NCI-H82 treated with DMSO at 0.1 percent for 48 hours (cell line): ENCODE data around the gene PHB1.
A peak's percentile ranks its signal among the peaks of the same experiment; 100 is the strongest.
"Not testable (repeated sequence)": the region's sequence is repeated elsewhere in the genome, so short reads cannot be mapped to it uniquely, and the experiment has no call there.

Experiments
- DNase-seq: peaks from one replicate; lab custom pipeline; 2025; ENCODE audit not compliant: unreplicated experiment; lab: John Stamatoyannopoulos, UW

PHB1 gene

GRCh38 chr17:49406421-49407061 lies 8.1 kb downstream of the PHB1 start:
- no peak for DNase-seq

- DNase-seq: no peak
Observed at GRCh38 chr17:49404906-49405305, 9.8 kb downstream of the PHB1 start.

DNA sequence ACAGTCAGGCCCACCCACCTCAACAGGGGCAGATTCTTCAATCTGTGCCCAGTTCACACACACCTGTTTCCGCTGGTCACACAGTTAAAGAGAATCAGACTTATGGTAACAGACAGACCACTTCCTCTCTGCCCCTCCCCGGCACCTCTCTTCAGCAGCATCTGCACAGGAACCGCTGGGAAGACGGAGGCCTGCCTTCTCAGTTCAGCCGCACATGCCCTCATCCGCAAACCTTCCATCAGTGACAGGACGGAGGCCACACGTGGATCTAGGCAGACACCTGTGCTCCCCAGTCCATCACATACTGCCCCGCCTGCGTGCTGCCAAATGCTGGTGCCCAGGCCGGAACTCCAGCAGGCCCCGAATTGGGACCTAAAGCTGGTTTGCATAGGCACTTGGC lies 10.3 kb downstream of the PHB1 start:
- DNase-seq: no peak

DNA sequence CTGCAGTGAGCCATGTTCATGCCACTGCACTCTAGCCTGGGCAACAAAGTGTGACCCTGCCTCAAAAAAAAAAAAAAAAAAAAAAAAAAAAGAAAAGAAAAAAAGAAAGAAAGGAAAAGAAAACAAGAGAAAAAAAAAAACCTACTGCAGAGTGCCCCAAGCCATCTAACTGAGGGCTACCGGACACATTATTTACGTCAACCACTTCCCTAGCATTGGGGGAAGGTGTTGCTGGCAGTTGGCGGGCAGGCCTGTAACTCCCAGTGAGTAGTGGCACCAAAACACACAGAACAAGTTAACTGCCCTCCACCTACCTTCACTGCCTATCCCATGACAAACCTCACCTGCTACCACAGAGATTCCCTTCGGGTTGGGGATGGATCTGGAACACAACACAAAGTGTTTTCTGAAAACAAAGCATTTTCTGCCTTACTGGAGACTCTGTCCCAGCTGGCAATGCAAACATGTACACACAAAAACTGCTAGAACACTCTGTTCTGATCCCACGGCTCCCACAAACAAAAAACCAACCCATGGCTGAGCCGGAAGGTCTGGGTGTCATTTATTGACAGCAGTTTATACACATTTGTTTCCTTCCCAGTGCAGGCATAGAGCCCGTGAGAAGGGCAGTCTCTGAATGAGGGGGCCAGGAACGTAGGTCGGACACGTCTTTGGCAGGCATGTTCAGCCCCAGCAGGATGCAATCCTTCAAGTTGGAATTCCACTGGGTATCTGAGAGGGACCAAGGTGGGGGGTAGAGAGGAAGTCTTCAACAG lies 11.0 kb downstream of the PHB1 start:
- DNase-seq: no peak

DNA sequence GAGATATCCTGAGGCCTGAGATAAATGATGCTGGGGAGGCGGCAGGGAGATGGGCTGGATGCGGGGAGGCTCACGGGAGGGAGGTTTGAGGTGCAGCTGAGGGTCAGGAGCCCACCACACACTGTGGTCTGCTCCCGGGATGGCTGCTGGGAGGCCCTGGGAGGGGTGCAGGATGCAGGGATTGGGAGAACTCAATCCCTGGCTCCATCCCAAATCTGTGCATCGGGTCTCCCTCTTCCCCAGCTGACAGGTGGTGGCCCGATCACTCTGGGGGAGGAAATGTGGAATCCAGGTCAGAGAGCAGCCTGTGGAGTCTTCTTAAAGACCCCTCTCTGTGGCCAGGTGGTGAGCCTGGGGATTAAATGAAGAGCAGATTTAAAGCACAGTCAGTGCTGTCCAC lies 12.0 kb downstream of the PHB1 start:
- peak; percentile 54 for DNase-seq

DNA sequence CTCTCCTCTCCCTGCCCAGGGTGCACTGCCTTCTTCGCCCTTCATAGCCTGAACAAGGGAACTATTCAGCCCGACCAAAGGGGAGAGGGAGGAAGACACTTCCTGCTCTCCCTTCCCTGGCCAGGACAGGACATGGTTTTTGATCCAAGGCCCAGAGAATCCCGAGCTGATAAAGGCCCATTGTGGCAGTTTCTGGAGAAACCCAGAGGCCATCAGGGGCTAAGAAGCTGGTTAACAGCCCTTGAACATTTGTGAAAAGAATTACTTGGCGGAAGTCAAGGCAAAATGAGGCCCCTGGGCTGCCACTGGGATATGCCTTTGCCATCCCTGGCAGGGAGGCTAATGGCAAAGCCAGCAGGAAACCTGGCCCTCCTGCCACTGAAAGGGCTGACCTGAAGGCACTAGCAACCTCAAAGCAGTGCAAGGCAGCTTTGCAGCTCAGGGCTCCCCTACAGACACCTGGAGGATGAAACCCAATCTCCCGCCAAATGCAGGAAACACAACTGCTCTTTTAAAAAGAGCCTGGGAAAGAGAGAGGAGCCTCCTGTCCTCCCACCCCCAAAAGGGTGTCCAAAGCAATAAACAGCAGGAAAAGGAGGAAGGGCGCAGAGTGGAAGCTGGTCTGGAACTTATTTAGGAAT lies 12.6 kb downstream of the PHB1 start:
- DNase-seq: no peak

DNA sequence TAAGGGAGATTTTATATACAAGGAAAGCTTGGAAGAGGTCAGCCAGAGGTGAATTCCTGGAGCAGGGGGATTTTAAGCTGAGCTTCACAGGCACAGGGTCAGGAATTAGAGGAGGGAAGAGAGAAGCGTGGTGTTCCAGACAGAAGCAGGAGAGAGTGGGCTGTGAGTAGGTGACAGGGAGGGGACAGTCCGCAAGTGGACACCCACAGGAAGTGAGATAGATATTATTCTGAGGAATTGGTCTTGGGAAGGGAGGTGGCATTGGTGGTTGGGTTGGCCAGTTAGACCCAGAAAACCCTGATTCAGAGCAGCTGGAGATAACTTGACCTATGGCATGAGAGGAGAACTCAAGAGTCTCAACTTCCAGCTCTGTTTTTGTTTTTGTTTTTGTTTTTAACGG lies 14.7 kb downstream of the PHB1 start:
- DNase-seq: no peak

DNA sequence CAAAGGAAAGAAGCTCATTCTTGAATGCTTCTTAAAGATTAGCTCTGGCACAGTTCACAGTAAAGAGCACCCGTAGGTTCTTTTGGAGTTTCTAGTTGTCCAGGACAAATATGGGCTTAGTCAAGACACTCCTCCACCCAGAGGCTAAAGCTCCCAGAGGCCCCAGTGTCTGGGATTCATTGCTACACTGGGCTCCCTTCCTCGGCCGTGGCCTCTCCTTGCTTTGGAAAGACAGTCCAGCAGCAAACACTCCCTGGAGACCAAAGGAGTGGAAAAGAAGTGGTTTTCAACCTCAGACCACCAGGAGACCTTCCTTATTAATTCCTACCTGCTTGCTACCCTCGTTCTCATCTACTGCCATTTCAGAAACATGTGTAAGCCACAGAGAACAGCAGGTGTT lies 17.1 kb downstream of the PHB1 start:
- no peak for DNase-seq

DNA sequence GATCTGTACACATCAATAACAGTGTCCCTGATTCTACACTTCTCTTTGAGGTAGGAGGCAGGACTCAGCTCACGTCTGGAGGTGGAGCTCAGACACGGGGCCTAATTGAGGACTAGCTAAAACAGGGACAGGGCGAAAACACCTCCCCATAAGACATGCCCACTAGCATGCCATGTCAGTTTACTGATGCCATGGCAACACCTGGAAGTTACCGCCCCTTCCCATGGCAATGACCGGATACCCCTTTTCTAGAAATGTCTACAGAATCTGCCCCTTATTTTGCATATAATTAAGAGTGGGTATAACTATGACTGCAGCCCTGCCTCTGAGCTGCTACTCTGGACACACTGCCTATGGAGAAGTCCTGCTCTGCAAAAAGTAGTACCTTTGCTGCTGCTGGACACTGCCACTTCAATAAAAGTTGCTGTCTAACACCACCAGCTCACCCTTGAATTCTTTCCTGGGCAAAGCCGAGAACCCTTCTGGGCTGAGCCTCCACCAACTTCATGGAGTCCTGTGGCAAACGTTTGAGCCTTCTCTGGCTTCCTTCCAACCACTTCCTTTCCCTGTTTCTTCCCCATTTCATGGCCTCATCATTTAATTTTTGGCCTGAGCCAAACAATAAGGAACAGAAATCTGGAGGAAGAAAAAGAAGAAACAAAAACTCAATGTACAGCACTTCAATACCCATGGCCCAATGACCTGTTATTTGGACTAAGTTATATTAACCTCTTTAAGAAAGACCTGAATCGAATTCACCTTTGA lies 21.0 kb downstream of the PHB1 start:
- no peak for DNase-seq

GRCh38 chr17:49390548-49391324 lies 23.9 kb downstream of the PHB1 start:
- no peak for DNase-seq

DNA sequence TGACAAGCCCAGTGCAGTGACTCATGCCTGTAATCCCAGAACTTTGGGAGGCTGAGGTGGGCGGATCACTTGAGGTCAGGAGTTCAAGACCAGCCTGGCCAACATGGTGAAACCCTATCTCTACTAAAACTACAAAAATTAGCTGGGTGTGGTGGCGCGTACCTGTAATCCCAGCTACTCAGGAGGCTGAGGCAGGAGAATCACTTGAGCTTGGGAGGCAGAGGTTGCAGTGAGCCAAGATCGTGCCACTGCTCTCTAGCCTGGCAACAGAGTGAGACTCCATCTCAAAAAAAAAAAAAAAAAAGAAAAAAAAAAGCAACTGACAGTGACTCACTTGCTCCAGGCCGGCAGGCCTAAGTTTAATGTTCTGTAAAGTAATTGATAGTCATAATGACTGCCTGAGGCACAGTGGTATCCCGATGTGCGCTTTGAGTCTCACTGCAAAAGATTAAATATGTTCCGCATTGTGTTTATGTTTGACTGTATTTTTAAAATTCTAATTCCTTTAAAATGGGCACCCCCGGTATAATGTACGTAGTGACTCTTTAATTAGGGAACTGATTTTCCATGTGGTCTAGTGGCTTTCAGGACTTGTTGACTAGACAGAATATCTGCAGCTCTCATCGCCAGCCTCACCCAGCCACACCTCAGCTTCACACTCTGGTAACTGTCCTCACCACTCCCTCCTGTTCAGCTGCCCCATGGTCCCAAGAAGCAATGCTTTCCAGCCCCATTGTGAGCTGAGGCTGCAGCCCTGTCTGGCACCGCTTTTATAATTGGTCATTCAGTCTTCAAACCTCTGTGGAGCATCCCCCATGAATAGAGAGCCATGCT lies 25.0 kb downstream of the PHB1 start:
- DNase-seq: not testable (repeated sequence)

DNA sequence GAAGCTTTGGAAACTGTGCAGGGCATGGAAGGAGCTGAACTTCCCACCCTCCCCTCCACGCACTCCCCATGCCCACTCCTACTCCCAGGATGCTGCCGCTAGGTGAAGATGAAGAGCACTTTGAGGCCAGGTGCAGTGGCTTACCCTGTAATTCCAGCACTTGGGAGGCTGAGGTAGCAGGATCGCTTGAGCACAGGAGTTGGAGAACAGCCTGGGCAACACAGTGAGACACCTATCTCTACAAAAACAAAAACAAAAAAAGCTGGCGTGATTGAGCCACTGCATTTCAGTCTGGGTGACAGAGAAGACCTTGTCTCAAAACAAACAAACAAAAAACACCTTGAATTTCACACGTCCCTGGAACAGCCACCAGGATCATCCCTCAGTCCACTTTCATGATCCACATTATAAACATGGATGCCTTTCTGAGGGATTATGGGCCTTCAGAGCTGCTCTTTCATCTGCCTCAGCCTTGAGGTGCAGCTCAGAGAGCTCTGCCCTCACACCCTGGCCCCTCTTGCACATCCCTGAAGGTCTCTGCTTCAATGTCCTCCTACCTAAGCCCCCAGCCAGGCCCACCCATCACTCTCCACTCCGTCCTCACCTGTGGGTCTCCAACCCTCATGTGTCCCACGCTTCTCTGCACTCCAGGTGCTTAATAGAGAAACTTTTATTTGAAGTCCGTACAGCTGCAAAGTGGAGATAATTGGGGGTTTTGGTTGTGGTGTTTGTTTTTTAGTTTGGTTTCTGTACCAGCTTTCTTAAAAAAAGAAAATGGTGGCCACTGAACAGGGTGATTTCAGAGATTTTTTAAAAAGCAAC lies 25.8 kb downstream of the PHB1 start:
- DNase-seq: no peak

DNA sequence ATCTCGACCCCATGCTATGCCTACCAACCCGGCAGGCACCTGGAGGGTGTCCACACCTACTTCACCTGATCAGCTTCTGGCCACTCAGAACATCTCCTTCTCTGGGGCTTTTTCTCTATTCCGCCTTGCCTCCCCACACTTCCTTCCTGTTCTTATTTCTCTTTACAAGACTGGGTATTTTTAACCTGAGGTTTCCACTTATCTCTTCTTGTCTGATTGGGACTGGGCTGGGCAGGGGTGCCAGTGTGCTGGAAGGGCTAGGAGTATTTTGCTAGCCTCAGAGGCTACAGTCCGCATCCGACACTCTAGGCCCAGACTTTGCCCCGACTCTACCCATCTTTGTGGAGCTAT lies 26.4 kb downstream of the PHB1 start:
- DNase-seq: no peak

- no peak for DNase-seq
Observed at GRCh38 chr17:49387498-49388289, 27.0 kb downstream of the PHB1 start.

DNA sequence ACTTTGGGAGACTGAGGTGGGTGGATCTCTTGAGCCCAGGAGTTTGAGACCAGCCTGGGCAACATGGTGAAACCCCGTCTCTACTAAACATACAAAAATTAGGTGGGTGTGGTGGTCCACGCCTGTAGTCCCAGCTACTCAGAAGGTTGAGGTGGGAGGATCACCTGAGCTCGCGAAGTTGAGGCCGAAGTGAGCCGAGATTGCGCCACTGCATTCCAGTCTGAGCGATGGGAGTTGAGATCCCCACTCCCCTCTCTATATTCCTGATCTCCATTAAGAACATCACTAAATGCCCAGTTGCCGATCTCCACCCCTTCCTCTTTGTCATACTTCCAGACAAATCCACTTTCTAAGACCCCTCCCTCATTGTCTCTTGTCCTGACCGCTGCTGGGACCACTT lies 28.3 kb downstream of the PHB1 start:
- no peak for DNase-seq

- DNase-seq: no peak
Observed at GRCh38 chr17:49384951-49385350, 29.7 kb downstream of the PHB1 start.

DNA sequence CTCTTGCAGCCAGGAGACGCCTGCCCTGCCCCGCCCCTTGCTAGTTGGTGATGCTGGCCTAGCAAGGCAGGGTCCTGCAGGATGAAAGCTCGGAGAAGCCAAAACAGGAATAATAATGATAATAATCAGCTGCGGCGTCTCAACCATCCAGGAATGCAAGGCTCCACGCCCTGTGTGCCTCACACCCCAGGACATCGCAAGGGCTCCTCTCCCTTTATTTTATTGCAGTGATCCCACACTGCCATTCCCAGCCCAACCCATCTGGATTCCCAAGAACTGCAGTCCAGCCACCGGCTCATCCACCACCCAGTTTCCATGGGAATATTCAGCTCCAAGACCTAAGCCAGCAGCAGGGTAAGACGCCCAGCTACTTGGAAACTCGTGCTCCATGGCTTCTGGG lies 31.6 kb downstream of the PHB1 start:
- no peak for DNase-seq

DNA sequence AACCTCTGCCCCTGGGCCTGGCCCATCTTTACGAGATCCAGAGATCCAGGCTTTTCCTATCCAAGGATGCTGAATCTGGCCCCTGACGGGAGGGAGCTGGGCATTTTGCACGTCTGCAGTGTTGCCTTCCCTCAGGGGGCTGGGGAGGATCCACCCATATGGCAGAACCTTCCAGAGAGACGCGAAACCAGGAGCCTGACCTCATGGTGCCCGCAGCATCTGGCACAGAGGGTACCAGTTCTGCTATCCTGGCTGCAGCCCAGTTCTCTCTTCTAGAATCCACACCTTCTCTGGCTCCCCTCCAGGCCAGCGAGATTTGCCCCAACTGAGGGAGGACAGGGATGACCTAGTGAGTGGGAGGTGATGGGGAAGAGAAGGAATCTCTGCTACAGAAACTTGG lies 32.1 kb downstream of the PHB1 start:
- DNase-seq: no peak
